ENCODE results near the gene ACVR2A.

ACVR2A gene

GRCh38 chr2:147927053-147927588 lies 82.3 kb downstream of the ACVR2A start:
- DNase-seq = no peak

GRCh38 chr2:147933931-147934330 lies 89.1 kb downstream of the ACVR2A start:
- DNase-seq = no peak

GRCh38 chr2:147934881-147935620 lies 90.2 kb downstream of the ACVR2A start:
- DNase-seq = no peak

- DNase-seq = peak; percentile 60
These were observed 93.0 kb downstream of the ACVR2A start for GRCh38 chr2:147937744-147938349.

GRCh38 chr2:147939313-147939712 lies 94.5 kb downstream of the ACVR2A start:
- no peak for DNase-seq

- DNase-seq = no peak
These were observed 100.8 kb downstream of the ACVR2A start for GRCh38 chr2:147945660-147946059.

GRCh38 chr2:147952118-147952517 lies 107.3 kb downstream of the ACVR2A start:
- no peak for DNase-seq

GRCh38 chr2:147968571-147968970 lies 123.7 kb downstream of the ACVR2A start:
- DNase-seq = no peak

- DNase-seq = no peak
These were observed 131.3 kb downstream of the ACVR2A start for GRCh38 chr2:147976102-147976501.

- DNase-seq = no peak
These were observed 132.8 kb downstream of the ACVR2A start for GRCh38 chr2:147977679-147978078.
